Hematopoietic multipotent progenitor cell treated with erythropoietin and hydrocortisone succinate and interleukin-3 and kit ligand, for 4 days (in vitro differentiated cells): ENCODE results near the gene POU2F1.
"Not testable (repeated sequence)": the region's sequence is repeated elsewhere in the genome, so short reads cannot be mapped to it uniquely, and the experiment has no call there.

Experiments
- DNase-seq: peaks from one replicate; pipeline ENCODE4 v3.0.0-alpha.2; 2015

The POU2F1 gene

DNA sequence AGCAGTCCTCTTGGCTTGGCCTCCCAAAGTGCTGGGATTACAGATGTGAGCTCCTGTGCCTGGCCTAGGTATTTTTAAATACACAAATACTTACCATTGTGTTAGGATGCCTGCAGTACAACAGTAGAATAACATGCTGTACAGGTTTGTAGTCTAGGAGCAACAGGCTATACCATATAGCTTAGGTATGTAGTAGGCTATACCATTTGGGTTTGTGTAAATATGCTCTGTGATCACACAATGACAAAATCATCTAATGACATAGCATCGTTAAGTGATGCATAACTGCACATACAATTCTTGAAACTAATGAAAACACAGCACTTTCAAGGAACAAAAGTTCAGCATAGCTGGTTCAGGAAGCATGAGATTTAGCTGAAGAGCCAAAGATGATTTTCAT lies 12.7 kb downstream of the POU2F1 start:
- no peak for DNase-seq

DNA sequence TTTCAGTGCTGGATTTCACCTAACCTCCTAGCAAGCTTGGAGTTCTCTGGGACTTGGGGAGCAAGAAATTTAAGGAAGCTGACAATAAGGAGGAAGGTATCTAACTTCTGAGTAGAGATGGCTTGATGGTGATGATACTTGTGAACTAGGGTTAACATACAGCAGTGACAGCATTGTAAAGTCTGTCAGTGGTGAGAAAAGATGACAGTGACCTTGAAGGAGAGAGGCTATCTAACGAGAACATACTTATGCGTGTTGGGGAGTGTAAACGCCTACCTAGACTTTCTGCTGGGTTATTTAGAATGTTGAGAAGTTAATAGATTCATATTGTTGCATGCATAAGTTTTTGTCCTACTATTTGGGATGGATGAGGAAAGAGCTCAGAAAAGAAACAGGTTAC lies 16.3 kb downstream of the POU2F1 start:
- no peak for DNase-seq

DNA sequence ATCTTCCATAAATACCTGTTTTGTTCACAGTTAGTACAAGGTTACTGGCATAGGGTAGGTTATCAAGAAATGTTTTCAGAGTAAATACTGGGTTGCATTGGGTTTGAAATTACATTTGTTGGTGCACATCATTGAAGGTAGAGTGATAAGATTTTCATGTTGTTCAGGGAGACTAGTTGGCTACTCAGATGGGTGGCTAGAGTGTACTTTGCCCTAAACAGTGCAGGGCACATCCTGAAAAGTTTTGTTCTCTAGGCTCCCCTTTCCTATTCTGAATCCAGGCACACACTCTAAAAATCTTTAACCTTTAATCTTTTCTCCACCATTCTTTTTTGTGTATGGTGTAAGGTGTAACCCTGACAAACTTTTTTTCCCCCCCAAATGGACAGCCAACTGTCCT lies 18.0 kb downstream of the POU2F1 start:
- no peak for DNase-seq

DNA sequence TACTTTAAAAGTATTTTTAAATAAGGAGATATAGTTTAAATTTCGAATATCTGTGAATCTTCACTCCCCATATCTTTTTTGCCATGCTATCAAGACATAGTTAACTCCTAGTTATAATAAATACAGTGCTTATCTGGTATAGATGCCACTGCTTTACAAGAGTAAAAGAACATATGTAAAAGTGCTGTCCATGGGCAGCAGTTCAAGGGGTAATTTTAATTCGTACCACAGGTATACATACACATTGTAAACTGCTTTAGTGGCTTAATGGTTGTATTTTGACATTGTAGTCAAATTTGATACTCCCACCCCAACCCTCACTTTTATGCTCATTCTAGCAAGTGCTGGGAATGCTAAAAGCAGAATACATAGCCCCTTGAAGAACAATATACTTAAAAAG lies 18.6 kb downstream of the POU2F1 start:
- no peak for DNase-seq

DNA sequence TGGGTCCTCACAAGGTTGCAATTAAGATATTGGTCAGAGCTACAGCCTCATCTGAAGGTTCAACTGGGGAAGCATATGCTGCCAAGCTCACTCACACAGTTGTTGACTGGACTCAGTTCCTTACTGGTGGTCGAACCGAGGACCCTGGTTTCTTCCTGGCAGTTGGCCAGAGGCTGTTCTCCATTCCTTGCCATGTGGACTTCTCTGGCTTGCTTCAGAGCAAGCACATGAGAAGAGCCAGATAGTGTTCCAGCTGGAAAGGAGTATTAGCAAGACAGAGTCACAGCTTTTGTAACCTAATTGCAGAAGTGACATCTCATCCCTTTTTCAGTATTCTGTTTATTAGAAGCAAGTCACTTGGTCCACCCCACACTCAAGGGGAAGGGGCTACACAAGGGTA lies 23.6 kb downstream of the POU2F1 start:
- no peak for DNase-seq

DNA sequence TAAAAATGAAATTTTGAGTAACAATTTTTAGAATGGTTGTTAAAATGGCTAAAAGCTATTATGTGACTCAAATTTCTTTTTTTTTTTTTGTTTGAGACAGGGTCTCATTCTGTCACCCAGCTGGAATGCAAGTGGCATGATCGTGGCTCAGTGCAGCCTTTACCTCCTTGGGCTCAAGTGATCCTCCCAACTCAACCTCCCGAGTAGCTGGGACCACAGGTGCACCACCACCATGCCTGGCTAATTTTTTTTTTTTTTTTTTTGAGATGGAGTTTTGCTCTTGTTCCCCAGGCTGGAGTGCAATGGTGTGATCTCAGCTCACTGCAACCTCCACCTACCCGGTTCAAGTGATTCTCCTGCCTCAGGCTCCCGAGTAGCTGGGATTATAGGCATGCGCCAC lies 24.5 kb downstream of the POU2F1 start:
- DNase-seq = not testable (repeated sequence)

- DNase-seq = no peak
Observed at GRCh38 chr1:167246971-167247370, 26.3 kb downstream of the POU2F1 start.

DNA sequence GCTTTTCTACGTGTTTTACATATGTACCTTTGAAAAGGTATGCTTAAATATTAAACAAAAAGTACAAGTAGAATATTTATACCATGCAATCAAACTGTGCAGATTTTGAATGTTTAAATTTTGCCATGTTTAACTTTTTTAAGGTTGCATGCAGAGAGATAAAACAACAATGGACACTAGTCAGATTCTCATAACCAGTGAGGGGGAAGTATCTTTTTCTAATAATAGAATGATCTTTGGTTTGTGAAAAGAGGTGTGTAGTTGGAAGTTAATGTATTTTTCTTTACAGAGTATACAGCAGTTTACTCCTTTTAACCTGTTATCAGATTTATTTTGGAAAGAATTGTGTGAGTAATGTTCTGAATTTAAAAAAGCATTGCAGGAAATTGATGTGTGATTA lies 27.1 kb downstream of the POU2F1 start:
- DNase-seq = no peak

GRCh38 chr1:167248707-167249642 lies 28.3 kb downstream of the POU2F1 start:
- DNase-seq = peak; percentile 68

GRCh38 chr1:167249702-167250101 lies 29.0 kb downstream of the POU2F1 start:
- no peak for DNase-seq

DNA sequence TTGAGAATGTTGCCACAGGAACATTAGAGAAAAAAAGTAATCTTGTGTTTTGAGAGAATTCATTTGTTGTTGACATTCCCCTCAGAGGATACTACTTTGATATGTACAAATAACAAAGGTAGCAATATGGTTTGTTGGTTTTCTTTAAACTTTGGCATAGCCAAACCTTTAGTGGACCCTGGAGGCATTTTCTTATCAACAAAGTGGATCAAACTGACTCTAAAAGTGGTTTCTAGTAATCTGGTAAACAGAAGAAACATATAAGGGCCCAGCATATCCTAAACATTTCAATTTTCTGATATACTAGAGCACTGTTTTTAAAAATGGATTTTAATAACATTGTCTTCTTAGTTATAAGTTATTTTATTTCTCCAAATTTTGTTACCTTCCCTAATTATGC lies 29.8 kb downstream of the POU2F1 start:
- no peak for DNase-seq

DNA sequence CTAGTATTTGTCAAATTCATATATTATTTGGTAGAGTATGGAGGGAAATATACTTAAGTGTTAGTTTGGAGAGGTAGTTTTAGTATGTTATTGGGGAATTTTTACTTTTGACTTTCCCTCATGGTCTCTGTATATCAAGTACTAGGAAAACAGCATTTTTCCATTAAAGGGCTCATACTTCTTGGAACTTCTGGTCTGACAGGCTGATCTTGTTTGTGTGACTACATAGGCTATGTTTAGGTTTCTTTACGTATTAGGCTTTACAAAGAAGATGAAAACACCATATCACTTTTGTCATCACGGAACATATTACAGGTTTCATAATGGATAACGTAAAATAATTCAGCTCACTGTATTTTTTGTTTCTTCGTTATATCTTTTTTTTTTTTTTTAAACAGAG lies 30.8 kb downstream of the POU2F1 start:
- DNase-seq = no peak

- no peak for DNase-seq
Observed at GRCh38 chr1:167252986-167253385, 32.3 kb downstream of the POU2F1 start.

- DNase-seq = no peak
Observed at GRCh38 chr1:167258858-167259257, 38.2 kb downstream of the POU2F1 start.

DNA sequence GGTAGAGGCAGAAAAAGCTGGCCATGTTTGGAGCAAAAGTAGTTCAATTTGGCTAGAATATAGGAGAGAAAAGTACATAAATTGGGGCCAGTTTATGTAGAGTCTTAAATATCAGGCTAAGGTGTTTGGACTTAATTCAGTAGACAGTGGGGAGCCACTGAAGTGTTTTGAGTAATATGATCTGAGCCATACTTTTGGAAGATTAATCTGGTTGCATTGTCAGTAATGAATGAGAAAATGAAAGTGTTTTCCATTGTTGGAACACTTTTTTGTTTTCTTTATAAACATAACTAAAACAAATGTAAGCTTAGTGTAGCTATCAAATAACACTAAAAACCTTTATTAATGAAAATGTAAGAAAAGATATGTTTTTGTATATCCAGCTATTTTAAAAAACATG lies 42.1 kb downstream of the POU2F1 start:
- DNase-seq = no peak

- no peak for DNase-seq
Observed at GRCh38 chr1:167263344-167263743, 42.7 kb downstream of the POU2F1 start.

- DNase-seq = peak; percentile 53
Observed at GRCh38 chr1:167263819-167264464, 43.3 kb downstream of the POU2F1 start.

- no peak for DNase-seq
Observed at GRCh38 chr1:167266965-167267364, 46.3 kb downstream of the POU2F1 start.

DNA sequence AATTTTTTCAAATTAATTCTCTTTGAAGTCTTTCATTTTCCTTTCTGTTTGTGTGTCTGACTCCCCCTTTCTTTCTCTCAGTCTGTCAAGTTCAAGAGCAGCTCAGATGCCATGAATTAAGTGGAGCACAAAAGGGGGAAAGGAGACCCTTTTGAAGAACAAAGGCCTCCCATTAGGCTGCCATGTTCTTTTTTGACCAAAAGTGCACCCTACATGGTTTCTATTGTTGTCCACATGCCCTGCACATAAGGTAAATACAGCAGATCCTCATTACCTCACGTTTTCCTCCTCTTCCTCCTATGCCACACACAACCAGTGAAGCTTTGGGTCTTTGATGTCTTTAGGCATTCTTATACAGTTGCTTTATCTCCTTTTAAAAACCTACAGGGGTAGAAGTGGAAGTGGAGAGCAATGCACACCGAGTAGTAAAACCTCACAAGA lies 47.7 kb downstream of the POU2F1 start:
- no peak for DNase-seq

DNA sequence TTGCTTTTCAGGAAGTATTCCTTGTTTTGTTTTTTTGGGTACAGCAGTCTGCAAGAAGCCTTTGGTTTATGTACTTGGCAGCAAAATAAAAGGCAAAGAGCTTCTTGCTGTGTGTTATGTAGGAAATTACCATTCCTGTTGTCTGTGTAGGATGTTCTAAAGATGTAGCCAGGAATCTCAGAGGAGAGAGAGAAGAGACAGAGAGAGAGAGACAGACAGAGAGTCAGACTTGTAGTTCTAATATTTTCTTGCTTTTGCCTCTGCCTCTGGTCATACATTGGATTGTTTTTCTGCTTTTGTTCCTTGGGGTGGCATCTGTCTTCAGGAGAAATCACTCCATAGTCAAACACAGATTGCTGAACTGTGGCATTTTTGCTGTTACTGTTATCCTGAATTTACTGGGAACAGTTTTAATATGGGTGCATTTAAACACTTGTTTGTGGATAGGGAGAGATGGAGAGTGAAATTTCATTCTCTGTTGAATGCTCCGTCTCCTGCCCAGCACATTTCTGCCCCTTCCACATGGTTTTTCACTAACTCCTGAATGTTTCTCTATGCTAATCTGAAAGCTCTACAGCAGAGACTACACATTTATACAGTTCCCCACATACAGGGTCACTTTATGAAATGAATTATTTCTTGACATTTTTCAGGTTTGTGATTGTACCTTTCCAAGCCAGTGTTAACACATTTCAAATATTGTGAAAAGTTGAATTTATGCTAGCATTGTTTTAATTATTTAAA lies 49.8 kb downstream of the POU2F1 start:
- no peak for DNase-seq

DNA sequence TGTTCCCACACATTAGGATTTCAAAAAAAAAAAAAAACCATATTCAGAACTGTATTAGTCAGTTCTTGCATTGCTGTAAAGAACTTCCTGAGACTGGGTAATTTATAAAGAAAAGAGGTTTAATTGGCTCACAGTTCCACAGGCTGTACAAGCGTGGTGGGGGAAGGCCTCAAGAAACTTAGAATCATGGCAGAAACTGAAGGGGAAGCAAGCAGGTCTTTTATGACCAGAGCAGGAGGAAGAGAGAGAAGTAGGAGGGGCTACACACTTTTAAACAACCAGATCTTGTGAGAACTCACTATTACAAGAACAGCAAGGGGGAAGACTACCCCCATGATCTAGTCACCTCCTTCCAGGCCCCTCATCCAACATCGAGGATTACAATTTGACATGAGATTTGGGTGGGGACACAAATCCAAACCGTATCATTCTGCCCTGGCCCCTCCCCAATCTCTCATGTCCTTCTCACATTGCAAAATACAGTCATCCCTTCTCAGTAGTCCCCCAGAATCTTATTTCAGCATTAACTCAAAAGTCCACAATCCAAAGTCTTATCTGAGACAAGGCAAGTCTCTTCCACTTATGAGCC lies 51.8 kb downstream of the POU2F1 start:
- no peak for DNase-seq

DNA sequence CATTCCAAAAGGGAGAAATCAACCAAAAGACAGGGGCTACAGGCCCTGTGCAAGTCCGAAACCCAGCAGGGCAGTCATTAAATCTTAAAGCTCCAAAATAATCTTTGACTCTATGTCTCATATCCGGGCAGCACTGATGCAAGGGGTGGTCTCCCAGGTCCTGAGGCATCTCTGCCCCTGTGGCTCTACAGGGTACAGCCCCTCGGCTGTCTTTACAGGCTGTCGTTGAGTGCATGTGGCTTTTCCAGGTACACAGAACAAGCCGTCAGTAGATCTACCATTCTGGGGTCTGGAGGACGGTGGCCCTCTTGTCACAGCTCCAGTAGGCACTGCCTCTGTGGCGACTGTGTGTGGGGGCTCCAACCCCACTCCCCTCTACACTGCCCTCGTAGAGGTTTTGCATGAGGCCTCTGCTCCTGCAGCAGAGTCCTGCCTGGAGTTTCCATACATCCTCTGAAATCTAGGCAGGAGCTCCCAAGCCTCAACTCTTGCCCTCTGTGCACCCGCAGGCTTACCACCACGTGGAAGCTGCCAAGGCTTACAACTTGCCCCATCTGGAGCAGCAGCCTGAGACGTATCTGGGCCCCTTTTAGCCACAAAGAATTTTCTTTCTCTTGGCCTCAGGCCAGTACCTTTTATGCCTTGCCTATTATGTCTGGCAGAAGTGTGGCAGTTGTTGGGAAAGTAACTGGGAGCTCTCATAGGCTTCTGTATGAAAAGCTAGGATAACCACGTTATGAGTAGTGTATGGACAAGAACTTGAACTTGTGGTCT lies 52.5 kb downstream of the POU2F1 start:
- peak; percentile 74 for DNase-seq
